ENCODE measurements around the gene SFN. TPM values are rescaled to one million over a fixed set of nuclear protein-coding genes. Genes with fewer than 3 reads are reported as not detected.
"Not testable (repeated sequence)": the region's sequence is repeated elsewhere in the genome, so short reads cannot be mapped to it uniquely, and the experiment has no call there.

Gene SFN
- total RNA-seq, 2 experiments from 2014 or later, result 1.8 to 1.9 TPM

DNA sequence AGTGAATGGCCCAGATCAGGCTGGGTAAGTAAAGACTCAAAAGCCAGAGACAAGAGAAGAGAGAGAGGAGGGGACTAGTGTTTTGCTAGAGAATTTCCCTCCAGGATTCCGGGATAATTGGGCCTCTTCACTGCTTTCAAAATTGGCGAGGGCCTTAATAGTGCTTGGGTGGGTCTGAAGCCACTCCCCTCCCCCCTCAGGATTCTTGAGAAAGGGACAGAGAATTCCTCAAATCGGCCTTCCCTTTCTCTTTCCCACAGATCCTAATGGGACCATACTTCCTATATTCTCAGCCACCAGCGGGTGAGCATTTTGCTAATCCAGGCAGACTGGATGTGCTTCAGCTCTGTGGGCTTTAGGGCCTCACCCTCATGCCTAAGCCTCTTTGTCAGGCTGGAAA lies 11.9 kb downstream of the SFN start:
- Mint-ChIP-seq H3K36me3 (ENCODE audit: low read depth) (peaks cover 20% of the 10 kb centered on the region), H3K4me3 (no peak overlapping the region), H3K27me3 (ENCODE audit: low read depth) (no peaks in the 10 kb centered on the region), H3K27ac (no peak overlapping the region), H3K4me1 (ENCODE audit: low read depth) (no peaks in the 10 kb centered on the region), H3K9me3 (ENCODE audit: insufficient read depth) (no peaks in the 10 kb centered on the region)
- POLR2A ChIA-PET, result interaction anchor here (0.7 to 1.6 kb wide), 2 partner anchors 10 to 76 kb away, joined by 3 read pairs; no protein-coding TSS in a partner anchor
- CTCF ChIA-PET, result no interaction called here
- ATAC-seq (no peak), DNase-seq (no peak)

DNA sequence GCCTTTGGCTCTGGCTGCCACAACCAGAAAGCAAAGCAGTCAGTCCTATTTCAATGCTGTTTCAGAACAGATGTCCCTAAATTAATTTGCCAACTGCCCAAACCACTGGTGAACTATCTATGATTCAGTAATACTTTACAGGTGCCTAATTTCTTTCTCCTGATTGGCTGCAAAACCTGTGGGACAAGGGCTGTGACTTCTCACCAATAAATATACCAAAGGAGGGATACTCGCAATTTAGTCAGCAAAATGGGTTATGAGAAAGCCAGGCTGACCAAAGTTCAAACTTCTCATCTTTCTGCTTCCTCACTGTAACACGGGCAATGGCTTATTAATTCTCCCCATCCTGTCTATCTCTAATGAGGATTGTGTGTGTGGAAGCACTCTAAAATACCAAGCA lies 14.4 kb downstream of the SFN start:
- Mint-ChIP-seq H3K4me1 (ENCODE audit: low read depth) (no peaks in the 10 kb centered on the region), H3K36me3 (ENCODE audit: low read depth) (peaks cover 27% of the 10 kb centered on the region), H3K27ac (no peak overlapping the region), H3K27me3 (ENCODE audit: low read depth) (no peaks in the 10 kb centered on the region), H3K9me3 (ENCODE audit: insufficient read depth) (no peaks in the 10 kb centered on the region), H3K4me3 (no peak overlapping the region)
- ChIA-PET POLR2A (interaction anchor here (0.6 to 2.7 kb wide), 2 partner anchors 12 to 89 kb away, joined by 3 to 15 read pairs; partner anchors contain the start of gene PIGV), CTCF (interaction anchor here (0.7 to 3.7 kb wide), 9 partner anchors 9 to 440 kb away, joined by 3 to 25 read pairs (median 6); partner anchors contain the start of gene GPN2)
- DNase-seq (no peak), ATAC-seq (no peak)

DNA sequence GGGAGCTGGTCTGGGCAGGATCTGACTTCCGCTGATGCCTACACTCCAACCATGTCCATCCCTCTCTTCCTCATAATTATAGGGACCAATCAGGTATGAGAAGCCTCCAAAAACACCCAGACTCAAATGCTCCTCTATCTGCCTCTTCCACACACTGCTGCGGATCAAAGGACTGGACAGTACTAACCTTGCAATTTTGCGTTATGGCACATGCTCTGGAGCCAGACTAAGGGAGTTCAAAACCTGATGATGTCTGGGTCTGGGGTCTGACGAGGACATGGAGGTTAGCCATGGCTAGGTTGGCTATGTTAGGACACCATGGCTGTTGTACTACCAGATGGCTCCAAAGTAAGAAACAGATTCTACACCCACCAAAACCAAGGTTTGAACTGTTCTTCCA lies 16.8 kb downstream of the SFN start:
- POLR2A ChIA-PET, result interaction anchor here (1.8 kb wide), 1 partner anchor 11 kb away, joined by 6 read pairs; the partner anchor contains the start of gene GPN2

DNA sequence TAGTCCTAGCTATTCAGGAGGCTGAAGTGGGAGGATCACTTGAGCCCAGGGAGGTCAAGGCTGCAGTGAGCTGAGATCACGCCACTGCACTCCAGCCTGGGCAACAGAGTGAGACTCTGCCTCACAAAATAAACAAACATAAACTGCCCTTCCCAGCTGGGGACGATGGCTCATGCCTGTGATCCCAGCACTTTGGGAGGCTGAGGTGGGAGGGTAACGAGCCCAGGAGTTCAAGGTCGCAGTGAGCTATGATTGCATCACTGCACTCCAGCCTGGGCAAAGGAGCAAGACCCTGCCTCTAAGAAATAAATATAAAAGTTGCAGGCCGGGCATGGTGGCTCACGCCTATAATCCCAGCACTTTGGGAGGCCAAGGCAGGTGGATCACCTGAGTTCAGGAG lies 18.7 kb downstream of the SFN start:
- H3K9me3 Mint-ChIP-seq (ENCODE audit: insufficient read depth); H3K27me3 Mint-ChIP-seq (ENCODE audit: low read depth): not testable (repeated sequence)

More for the DNA sequence above, 16.8 kb downstream of the SFN start:
- Mint-ChIP-seq H3K9me3 (ENCODE audit: insufficient read depth) (no peaks in the 10 kb centered on the region), H3K36me3 (ENCODE audit: low read depth) (peaks cover 47% of the 10 kb centered on the region), H3K27ac (peak overlapping the region; percentile 26), H3K27me3 (ENCODE audit: low read depth) (no peaks in the 10 kb centered on the region), H3K4me3 (no peak overlapping the region), H3K4me1 (ENCODE audit: low read depth) (no peaks in the 10 kb centered on the region)
- CTCF ChIA-PET, result interaction anchor here (1.0 to 3.7 kb wide), 3 partner anchors 15 to 277 kb away, joined by 4 to 25 read pairs (median 6); no protein-coding TSS in a partner anchor
- DNase-seq (no peak), ATAC-seq (no peak)

DNA sequence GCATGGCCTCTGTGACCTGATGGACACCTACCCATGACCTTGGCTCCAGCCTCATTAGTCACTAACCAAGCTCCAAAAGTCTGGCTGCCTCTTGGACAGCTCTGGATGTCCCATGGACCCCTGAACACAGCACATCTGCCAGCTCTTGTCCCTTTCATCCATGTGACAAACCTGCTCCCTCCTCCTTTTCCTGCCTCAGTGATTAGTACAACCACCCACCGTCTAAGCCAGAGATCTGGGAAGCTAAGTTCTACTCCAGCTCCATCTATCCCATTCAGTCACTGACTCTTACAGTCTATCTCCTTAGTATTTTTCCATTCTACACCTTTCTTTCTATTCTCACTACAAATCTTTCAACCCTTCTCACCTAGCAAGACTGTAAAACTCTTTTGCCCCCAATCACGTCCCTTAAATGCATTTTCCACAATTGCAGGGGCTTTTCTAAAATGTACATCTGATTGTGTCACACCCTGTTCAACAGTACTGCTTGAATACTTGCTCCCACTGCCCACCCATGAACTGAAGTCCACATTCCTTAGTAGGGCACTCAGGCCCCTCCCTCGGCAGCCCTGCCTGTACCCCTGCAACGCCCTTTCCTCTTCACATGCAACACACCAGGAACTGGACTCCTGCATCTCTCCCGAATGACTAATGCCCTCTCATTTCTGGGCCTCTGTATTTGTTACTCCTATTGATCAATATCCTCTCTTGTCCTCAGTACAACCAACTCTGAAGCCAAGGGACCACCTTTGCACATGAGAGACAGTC lies 19.9 kb downstream of the SFN start:
- ATAC-seq (no peak), DNase-seq (no peak)
- peaks cover 55% of the 10 kb centered on the region for H3K36me3 Mint-ChIP-seq (ENCODE audit: low read depth)
- no peak overlapping the region for H3K27ac Mint-ChIP-seq
- H3K4me3 Mint-ChIP-seq, result no peak overlapping the region
- ChIA-PET POLR2A (interaction anchor here (1.0 to 1.1 kb wide), 2 partner anchors 17 to 383 kb away, joined by 3 to 4 read pairs; no protein-coding TSS in a partner anchor), CTCF (interaction anchor here (0.9 to 2.6 kb wide), 4 partner anchors 15 to 280 kb away, joined by 3 to 15 read pairs (median 5); partner anchors contain the start of gene GPATCH3)
- peaks cover 6% of the 10 kb centered on the region for H3K4me1 Mint-ChIP-seq (ENCODE audit: low read depth)
- no peaks in the 10 kb centered on the region for H3K9me3 Mint-ChIP-seq (ENCODE audit: insufficient read depth)
- H3K27me3 Mint-ChIP-seq (ENCODE audit: low read depth), result no peaks in the 10 kb centered on the region

More for the DNA sequence above, 18.7 kb downstream of the SFN start:
- H3K36me3 Mint-ChIP-seq (ENCODE audit: low read depth), result peaks cover 55% of the 10 kb centered on the region
- CTCF ChIA-PET, result interaction anchor here (1.4 to 2.6 kb wide), 4 partner anchors 14 to 279 kb away, joined by 3 to 15 read pairs (median 5); partner anchors contain the start of gene GPATCH3
- POLR2A ChIA-PET, result interaction anchor here (0.7 to 1.1 kb wide), 4 partner anchors 9 to 381 kb away, joined by 3 to 6 read pairs (median 4); partner anchors contain the start of gene GPN2
- H3K4me3 Mint-ChIP-seq; H3K4me1 Mint-ChIP-seq (ENCODE audit: low read depth); H3K27ac Mint-ChIP-seq; ATAC-seq; DNase-seq: not testable (repeated sequence)

DNA sequence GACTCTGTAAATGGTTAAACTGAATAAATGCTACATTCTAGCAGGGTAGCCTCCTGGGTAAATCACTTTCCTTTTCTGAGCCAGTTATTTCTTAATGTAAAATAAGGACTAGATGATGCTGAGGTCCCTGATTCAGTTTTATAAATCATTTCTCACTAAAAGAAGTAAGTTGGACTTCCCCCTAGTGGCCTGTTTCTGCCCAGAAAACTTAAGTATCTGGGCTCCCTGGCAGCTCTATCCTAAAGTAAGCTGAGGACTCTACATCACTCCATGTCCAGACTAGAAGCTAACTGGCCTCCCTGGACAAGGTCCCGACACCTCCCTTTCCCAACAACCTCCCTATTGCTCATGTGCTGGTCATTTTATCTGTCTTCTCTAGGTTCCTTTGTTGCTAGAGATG lies 24.2 kb downstream of the SFN start:
- ATAC-seq (no peak), DNase-seq (no peak)
- H3K27ac Mint-ChIP-seq, result peak overlapping the region; percentile 52
- ChIA-PET POLR2A (interaction anchor here (0.7 kb wide), 1 partner anchor 511 kb away, joined by 4 read pairs; no protein-coding TSS in a partner anchor), CTCF (interaction anchor here (0.5 to 5.6 kb wide), 16 partner anchors 9 to 303 kb away, joined by 3 to 40 read pairs (median 5); partner anchors contain the start of gene SFN)
- no peaks in the 10 kb centered on the region for H3K9me3 Mint-ChIP-seq (ENCODE audit: insufficient read depth)
- peaks cover 32% of the 10 kb centered on the region for H3K4me1 Mint-ChIP-seq (ENCODE audit: low read depth)
- peak overlapping the region; percentile 35 for H3K4me3 Mint-ChIP-seq
- peaks cover 65% of the 10 kb centered on the region for H3K36me3 Mint-ChIP-seq (ENCODE audit: low read depth)
- no peaks in the 10 kb centered on the region for H3K27me3 Mint-ChIP-seq (ENCODE audit: low read depth)

DNA sequence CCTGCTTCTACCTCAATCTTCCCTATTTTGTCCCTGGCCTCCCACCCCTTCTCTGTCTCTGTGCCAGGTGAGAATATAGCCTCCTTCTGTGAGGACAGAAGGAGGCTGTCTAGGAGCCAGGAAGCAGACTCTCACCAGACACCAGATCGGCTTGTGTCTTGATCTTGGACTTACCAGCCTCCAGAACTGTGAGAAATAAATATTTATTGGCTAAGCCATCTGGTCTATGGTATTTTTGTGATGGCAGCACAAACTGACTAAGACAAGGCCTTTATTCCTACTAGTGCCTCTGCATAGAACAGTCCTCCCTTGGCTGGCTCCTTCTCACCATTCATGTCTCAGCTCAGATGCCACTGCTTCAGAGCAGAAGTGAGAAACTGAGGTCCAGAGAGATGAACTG lies 25.3 kb downstream of the SFN start:
- Mint-ChIP-seq H3K27me3 (ENCODE audit: low read depth) (no peaks in the 10 kb centered on the region), H3K4me3 (peak overlapping the region; percentile 96), H3K9me3 (ENCODE audit: insufficient read depth) (no peaks in the 10 kb centered on the region), H3K4me1 (ENCODE audit: low read depth) (peaks cover 32% of the 10 kb centered on the region), H3K27ac (peak overlapping the region; percentile 72), H3K36me3 (ENCODE audit: low read depth) (peaks cover 65% of the 10 kb centered on the region)
- no peak for DNase-seq
- ChIA-PET POLR2A (interaction anchor here (3.6 to 4.6 kb wide), 2 partner anchors 12 to 23 kb away, joined by 29 to 70 read pairs; partner anchors contain the start of gene GPATCH3), CTCF (interaction anchor here (0.8 to 5.6 kb wide), 7 partner anchors 10 to 286 kb away, joined by 3 to 40 read pairs (median 4); partner anchors contain the start of gene SFN)
- ATAC-seq, result no peak

DNA sequence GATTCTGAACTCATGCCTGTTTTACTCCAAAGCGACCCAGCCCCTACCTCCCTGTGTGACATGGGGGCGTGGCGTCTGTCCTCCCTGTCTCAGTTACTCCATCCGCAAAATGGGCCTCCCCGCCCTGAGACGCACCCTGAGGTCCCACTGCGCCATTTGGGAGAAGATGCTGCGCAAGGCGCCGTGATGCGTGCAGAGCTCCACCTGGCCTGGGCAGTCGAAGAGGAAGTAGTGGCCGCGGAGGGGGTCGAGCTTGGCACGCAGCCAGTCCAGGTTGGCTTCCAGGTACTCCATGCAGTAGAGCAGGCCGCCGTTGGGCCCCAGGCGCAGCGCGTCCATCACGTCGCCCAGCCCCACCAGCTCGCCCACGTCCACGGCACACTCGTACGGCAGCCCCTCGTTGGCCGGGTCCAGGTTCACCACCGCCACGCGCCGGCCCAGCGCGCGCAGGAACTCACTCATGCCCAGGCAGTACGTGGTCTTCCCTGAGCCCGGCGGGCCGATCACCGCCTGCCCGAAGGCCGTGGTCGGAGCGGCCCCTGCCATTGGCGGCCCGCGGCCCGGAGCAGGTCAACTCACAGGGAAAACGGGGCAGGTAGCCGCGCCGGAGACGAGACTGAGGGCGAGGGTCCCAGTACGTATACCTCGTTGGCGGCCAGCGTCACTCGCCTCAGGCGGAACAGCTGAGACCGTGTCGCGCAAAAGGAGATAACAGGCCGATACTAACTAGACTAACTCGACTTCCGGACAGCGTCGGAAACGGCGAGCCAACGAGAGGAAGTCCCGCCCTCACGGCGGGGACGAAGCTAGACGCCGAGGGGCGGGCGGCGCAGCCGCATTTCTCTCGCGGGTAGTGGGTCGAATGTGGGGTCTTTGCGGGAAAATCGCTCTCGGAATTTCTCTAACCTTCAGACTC lies 26.9 kb downstream of the SFN start, which contains the start of gene GPN2:
Gene GPN2, minus strand, starts transcription at position 733 of the 916 bp plus-strand sequence. Its CDS starts 187 bp downstream, at position 546.
- ATAC-seq (peak; percentile 97), DNase-seq (peak; percentile 86)
- no peaks in the 10 kb centered on the region for H3K27me3 Mint-ChIP-seq (ENCODE audit: low read depth)
- CTCF ChIA-PET, result interaction anchor here (0.6 to 5.6 kb wide), 11 partner anchors 10 to 388 kb away, joined by 3 to 40 read pairs (median 4); partner anchors contain the start of genes GPATCH3 and SFN
- peak within 1 kb of the TSS; percentile 96 for H3K27ac Mint-ChIP-seq
- POLR2A ChIA-PET, result interaction anchor here (0.6 to 4.6 kb wide), 20 partner anchors 9 to 1740 kb away, joined by 3 to 70 read pairs (median 3); partner anchors contain the start of genes GPATCH3, HMGN2 and ZDHHC18
- H3K4me3 Mint-ChIP-seq, result peak within 1 kb of the TSS; percentile 96
- H3K9me3 Mint-ChIP-seq (ENCODE audit: insufficient read depth), result no peaks in the 10 kb centered on the region
- H3K4me1 Mint-ChIP-seq (ENCODE audit: low read depth), result peaks cover 32% of the 10 kb centered on the region
- H3K36me3 Mint-ChIP-seq (ENCODE audit: low read depth), result peaks cover 64% of the 10 kb centered on the region

DNA sequence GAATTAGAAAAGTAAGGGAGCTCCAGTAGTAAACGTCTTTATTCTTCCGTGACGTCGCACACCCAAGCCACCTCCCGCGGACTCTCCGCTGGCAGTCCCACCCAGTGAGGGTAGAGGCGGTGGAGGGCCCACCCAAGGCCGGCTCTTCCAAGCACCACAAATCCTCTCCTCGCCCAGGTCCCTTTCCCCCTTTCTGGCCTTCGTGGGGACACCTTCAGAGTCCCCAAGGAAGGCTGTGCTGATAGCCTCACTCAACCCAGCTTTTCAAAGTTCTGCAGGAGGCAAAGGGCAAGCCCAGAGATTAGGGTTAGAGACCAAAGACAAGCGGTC lies 27.5 kb downstream of the SFN start:
- ATAC-seq (peak; percentile 62), DNase-seq (no peak)
- Mint-ChIP-seq H3K36me3 (ENCODE audit: low read depth) (peaks cover 60% of the 10 kb centered on the region), H3K27ac (peak overlapping the region; percentile 96), H3K9me3 (ENCODE audit: insufficient read depth) (no peaks in the 10 kb centered on the region), H3K27me3 (ENCODE audit: low read depth) (no peaks in the 10 kb centered on the region), H3K4me3 (peak overlapping the region; percentile 96), H3K4me1 (ENCODE audit: low read depth) (peaks cover 30% of the 10 kb centered on the region)
- CTCF ChIA-PET, result interaction anchor here (0.6 to 5.6 kb wide), 12 partner anchors 9 to 389 kb away, joined by 3 to 40 read pairs (median 4); partner anchors contain the start of genes GPATCH3 and SFN
- POLR2A ChIA-PET, result interaction anchor here (0.6 to 4.6 kb wide), 18 partner anchors 9 to 1739 kb away, joined by 3 to 70 read pairs (median 3); partner anchors contain the start of genes GPATCH3, HMGN2 and ZDHHC18

DNA sequence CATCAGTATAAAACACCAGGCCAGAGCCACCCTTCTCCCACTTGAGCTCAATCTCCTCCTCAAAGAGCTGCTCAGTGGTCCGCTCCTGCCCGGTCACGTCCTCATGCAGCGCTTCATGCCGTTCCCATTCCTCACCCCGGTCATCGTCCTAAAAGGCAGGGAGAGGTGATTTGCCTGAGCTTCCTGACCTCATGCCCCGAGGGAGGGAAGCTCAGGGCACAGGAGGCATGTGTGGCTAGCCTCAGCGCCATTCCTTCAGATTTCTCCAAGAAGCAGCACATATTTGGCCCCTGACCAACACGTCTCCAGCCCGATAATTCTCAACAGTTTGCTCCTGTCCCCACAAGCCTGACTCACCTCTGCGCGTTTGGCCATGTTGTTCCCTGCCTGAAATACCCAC lies 31.3 kb downstream of the SFN start:
- H3K36me3 Mint-ChIP-seq (ENCODE audit: low read depth), result peaks cover 56% of the 10 kb centered on the region
- H3K4me3 Mint-ChIP-seq, result no peak overlapping the region
- POLR2A ChIA-PET, result no interaction called here
- CTCF ChIA-PET, result no interaction called here
- ATAC-seq (no peak), DNase-seq (no peak)
- no peaks in the 10 kb centered on the region for H3K9me3 Mint-ChIP-seq (ENCODE audit: insufficient read depth)
- peaks cover 26% of the 10 kb centered on the region for H3K4me1 Mint-ChIP-seq (ENCODE audit: low read depth)
- no peak overlapping the region for H3K27ac Mint-ChIP-seq
- H3K27me3 Mint-ChIP-seq (ENCODE audit: low read depth), result no peaks in the 10 kb centered on the region

DNA sequence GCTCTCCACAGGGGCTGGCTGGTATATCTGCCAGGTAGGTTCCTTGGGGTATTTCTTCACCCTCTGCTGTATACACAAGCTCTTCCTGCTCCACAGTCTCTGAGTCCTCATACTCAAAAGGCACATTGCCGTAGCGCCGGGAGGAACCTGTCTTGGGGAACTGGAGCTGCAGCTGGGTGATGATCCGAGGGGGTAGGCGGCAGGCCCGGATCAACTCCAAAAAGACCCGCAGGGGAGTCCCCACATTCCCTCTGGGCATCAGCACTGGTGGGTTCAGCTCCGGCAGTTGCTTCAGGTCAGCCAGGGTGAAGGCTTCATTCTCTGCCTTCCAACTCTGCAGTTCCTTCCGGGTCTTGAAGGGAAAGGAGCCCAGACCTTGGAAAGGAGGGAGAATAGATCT lies 34.4 kb downstream of the SFN start:
- Mint-ChIP-seq H3K27ac (no peak overlapping the region), H3K9me3 (ENCODE audit: insufficient read depth) (no peaks in the 10 kb centered on the region), H3K36me3 (ENCODE audit: low read depth) (peaks cover 38% of the 10 kb centered on the region), H3K4me3 (no peak overlapping the region), H3K27me3 (ENCODE audit: low read depth) (no peaks in the 10 kb centered on the region), H3K4me1 (ENCODE audit: low read depth) (peaks cover 25% of the 10 kb centered on the region)
- ChIA-PET CTCF (no interaction called here), POLR2A (interaction anchor here (0.9 to 1.2 kb wide), 2 partner anchors 32 to 198 kb away, joined by 3 to 5 read pairs; no protein-coding TSS in a partner anchor)
- no peak for DNase-seq
- ATAC-seq, result no peak
